NCI-H128 (cell line): ENCODE results near the gene SYDE2.
"Not testable (repeated sequence)": the region's sequence is repeated elsewhere in the genome, so short reads cannot be mapped to it uniquely, and the experiment has no call there.

Experiments used
- DNase-seq: peaks from one replicate; lab custom pipeline; 2025; ENCODE audit not compliant: unreplicated experiment; lab: John Stamatoyannopoulos, UW

SYDE2 gene

GRCh38 chr1:85219853-85220610 is 19.2 kb upstream of the SYDE2 start:
- no peak for DNase-seq

- no peak for DNase-seq
These were observed 15.9 kb upstream of the SYDE2 start for GRCh38 chr1:85216697-85217096.

- DNase-seq, result no peak
These were observed 13.8 kb upstream of the SYDE2 start for GRCh38 chr1:85214654-85215053.

GRCh38 chr1:85208488-85208887 is 7.7 kb upstream of the SYDE2 start:
- DNase-seq, result no peak

- DNase-seq, result no peak
These were observed 2.9 kb upstream of the SYDE2 start for GRCh38 chr1:85203573-85204171.

- DNase-seq, result no peak
These were observed 2.0 kb upstream of the SYDE2 start for GRCh38 chr1:85202864-85203255.

GRCh38 chr1:85202092-85202863 is 1.5 kb upstream of the SYDE2 start:
- no peak for DNase-seq

GRCh38 chr1:85201340-85202091 is 700 bp upstream of the SYDE2 start:
- no peak for DNase-seq

- DNase-seq, result no peak
These were observed 951 bp downstream of the SYDE2 start for GRCh38 chr1:85199667-85200462.

- DNase-seq, result no peak
These were observed 2.0 kb downstream of the SYDE2 start for GRCh38 chr1:85198864-85199263.

- no peak for DNase-seq
These were observed 4.5 kb downstream of the SYDE2 start for GRCh38 chr1:85196358-85196757.

GRCh38 chr1:85195703-85196102 is 5.1 kb downstream of the SYDE2 start:
- DNase-seq, result no peak

- not testable (repeated sequence) for DNase-seq
These were observed 8.7 kb downstream of the SYDE2 start for GRCh38 chr1:85192129-85192528.

GRCh38 chr1:85189120-85189519 is 11.7 kb downstream of the SYDE2 start:
- no peak for DNase-seq

GRCh38 chr1:85188530-85188929 is 12.3 kb downstream of the SYDE2 start:
- no peak for DNase-seq

GRCh38 chr1:85187021-85187420 is 13.8 kb downstream of the SYDE2 start:
- DNase-seq, result not testable (repeated sequence)

GRCh38 chr1:85184245-85184644 is 16.6 kb downstream of the SYDE2 start:
- no peak for DNase-seq

- no peak for DNase-seq
These were observed 18.1 kb downstream of the SYDE2 start for GRCh38 chr1:85182700-85183099.

- no peak for DNase-seq
These were observed 19.9 kb downstream of the SYDE2 start for GRCh38 chr1:85180869-85181268.

- DNase-seq, result no peak
These were observed 21.3 kb downstream of the SYDE2 start for GRCh38 chr1:85179522-85179921.

- DNase-seq, result no peak
These were observed 22.4 kb downstream of the SYDE2 start for GRCh38 chr1:85178396-85178795.
